GM21447 (cell line): ENCODE results near the gene RGS12.
"Not testable (repeated sequence)": the region's sequence is repeated elsewhere in the genome, so short reads cannot be mapped to it uniquely, and the experiment has no call there.

Experiments
- ATAC-seq: cut with Tn5 transposase; IDR thresholded peaks from one replicate; pipeline ENCODE4 v1.9.1; 2021; ENCODE audit not compliant: unreplicated experiment

Gene RGS12

GRCh38 chr4:3294401-3295241, 1.8 kb downstream of the RGS12 start:
- no peak for ATAC-seq

GRCh38 chr4:3295837-3296624, 3.2 kb downstream of the RGS12 start:
- ATAC-seq = no peak

- no peak for ATAC-seq
Observed at GRCh38 chr4:3296651-3297050, 3.8 kb downstream of the RGS12 start.

GRCh38 chr4:3297066-3297859, 4.4 kb downstream of the RGS12 start:
- ATAC-seq = no peak

- ATAC-seq = no peak
Observed at GRCh38 chr4:3299122-3299975, 6.5 kb downstream of the RGS12 start.

GRCh38 chr4:3299976-3300671, 7.3 kb downstream of the RGS12 start:
- no peak for ATAC-seq

- not testable (repeated sequence) for ATAC-seq
Observed at GRCh38 chr4:3300882-3301281, 8.1 kb downstream of the RGS12 start.

- no peak for ATAC-seq
Observed at GRCh38 chr4:3301450-3302172, 8.8 kb downstream of the RGS12 start.

GRCh38 chr4:3302173-3302785, 9.5 kb downstream of the RGS12 start:
- ATAC-seq = no peak

GRCh38 chr4:3302786-3303564, 10.2 kb downstream of the RGS12 start:
- no peak for ATAC-seq

GRCh38 chr4:3303565-3303824, 10.7 kb downstream of the RGS12 start:
- no peak for ATAC-seq

- ATAC-seq = no peak
Observed at GRCh38 chr4:3303923-3304710, 11.3 kb downstream of the RGS12 start.

- ATAC-seq = no peak
Observed at GRCh38 chr4:3304831-3305609, 12.2 kb downstream of the RGS12 start.

- no peak for ATAC-seq
Observed at GRCh38 chr4:3305610-3306371, 13.0 kb downstream of the RGS12 start.

- no peak for ATAC-seq
Observed at GRCh38 chr4:3306450-3306849, 13.6 kb downstream of the RGS12 start.

GRCh38 chr4:3307060-3307459, 14.2 kb downstream of the RGS12 start:
- ATAC-seq = no peak
